Measurements from ENCODE around the gene TOM1L2. TPM values are rescaled to one million over a fixed set of nuclear protein-coding genes. Genes with fewer than 3 reads are reported as not detected.

Gene TOM1L2
- 21.3 and 27.4 TPM in 2 replicates for total RNA-seq

DNA sequence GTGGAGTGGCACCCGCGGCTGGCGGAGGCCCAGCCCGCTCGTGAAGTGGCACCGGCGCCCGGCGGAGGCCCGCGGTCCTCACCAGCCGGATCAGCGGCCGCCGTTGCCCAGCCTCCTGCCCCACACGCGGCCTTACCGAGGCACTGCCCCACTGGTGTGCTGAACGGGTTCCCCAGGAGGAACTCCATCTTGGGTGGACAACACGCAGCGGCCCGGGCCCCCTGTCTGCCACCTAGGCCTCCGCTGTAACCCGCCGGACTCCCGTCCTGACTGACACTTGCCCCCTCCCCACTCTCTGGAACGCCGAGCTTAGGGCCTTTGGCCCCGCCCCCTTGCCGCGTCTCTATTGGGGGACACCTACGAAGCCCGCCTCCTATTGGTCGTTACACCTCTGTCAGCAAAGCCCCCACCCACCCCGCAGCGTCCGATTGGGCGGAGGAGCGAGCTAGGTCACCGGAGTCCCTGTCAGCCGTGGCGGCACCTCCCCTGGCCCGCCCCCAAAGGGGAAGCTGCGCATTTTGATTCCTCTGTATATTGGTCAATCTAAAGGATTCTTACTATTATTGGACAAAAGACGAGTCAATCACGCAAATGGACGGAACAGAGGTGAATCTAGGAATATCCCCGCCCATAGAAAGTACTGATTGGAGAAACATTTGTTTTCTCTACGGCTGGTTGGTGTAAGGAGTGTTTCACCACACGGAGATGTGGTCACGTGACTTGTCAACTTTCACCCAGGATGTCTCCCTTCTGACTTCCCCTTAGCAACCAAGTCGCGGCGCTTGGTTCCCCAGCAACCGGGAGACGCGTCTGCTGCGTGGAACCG, at the start of gene TOM1L2, which contains the start of gene DRC3:
TOM1L2 (minus strand) TSS at position 275 of the 826 bp plus-strand sequence; CDS start at position 188, 87 bp downstream.
DRC3 (plus strand) TSS at position 737 of the 826 bp plus-strand sequence. CDS start 4,737 bp downstream, outside the sequence.

DNA sequence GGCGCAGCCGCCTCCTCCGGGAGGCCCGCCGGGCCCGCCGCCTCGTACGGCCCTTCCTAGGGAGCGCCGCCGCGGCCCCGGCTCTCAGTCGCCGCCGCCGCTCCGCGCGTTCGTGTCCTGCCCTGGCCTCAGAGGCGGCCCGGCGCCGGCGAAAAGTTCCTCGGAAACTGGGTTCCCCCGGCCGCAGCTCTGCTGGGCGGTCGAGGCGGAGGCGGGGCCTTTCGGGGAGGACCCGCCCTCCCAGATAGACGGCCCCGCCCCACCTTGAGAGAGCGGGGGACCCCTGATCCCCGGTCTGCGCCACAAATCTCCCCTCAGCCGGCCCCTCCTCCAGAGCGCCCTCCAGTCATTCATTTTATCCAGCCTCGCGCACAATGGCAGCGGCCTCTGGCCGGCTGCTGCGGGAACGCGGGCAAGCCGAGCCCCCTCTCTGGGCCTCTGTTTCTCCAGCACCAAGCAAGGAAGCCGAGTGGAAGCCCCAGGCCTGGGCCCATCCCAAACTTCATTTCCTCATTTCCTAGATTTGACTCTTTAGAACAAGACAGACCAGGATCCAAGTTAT, 135.3 kb downstream of the TOM1L2 start, which contains the start of gene SREBF1:
SREBF1 (minus strand) TSS at position 169 of the 562 bp plus-strand sequence. CDS start 169 bp downstream, outside the sequence.

Other genes starting within 250 kb of the TOM1L2 start
- gene SREBF1, start 135.4 kb downstream of the TOM1L2 start, total RNA-seq: 44.9 and 52.7 TPM in 2 replicates
- 0.87 and 2.0 TPM in 2 replicates for gene DRC3, start 462 bp upstream of the TOM1L2 start, total RNA-seq
- gene ATPAF2, start 66.8 kb upstream of the TOM1L2 start, total RNA-seq: 8.9 and 22.7 TPM in 2 replicates
- gene GID4, start 67.0 kb upstream of the TOM1L2 start, total RNA-seq: 10.3 and 10.9 TPM in 2 replicates
- gene DRG2, start 115.5 kb upstream of the TOM1L2 start, total RNA-seq: 30.1 and 32.1 TPM in 2 replicates
- gene MYO15A, start 136.4 kb upstream of the TOM1L2 start, total RNA-seq: 2.0 and 3.1 TPM in 2 replicates
- 130 and 144 TPM in 2 replicates for gene ALKBH5, start 211.4 kb upstream of the TOM1L2 start, total RNA-seq